Thymus (tissue), 2 donors: ENCODE data around the gene ZNF100. TPM values are rescaled to one million over a fixed set of nuclear protein-coding genes. Genes with fewer than 3 reads are reported as not detected.

Experiments
- polyA plus RNA-seq: library from polyadenylated mRNA; stranded (reverse); fragments of 200-250 nt; gene quantifications from one replicate; pipeline ENCODE4 v1.2.3, GENCODE V29; 2013
- total RNA-seq: library from RNA; stranded (reverse); fragments of 120-200 nt; gene quantifications from one replicate; pipeline ENCODE4 v1.2.4, GENCODE V29; 2013
- donor health status: healthy.

Gene ZNF100
- total and polyA plus RNA-seq, 2 donors: 5.3 to 14.7 TPM

Other genes starting within 250 kb of the ZNF100 start
- 21.0 TPM for gene ZNF43, start 68.6 kb upstream of the ZNF100 start, total RNA-seq
- gene ZNF43, start 68.6 kb upstream of the ZNF100 start, polyA plus RNA-seq: 14.1 TPM
- 0.14 TPM for gene ZNF208, start 243.4 kb upstream of the ZNF100 start, total RNA-seq
- 0.23 TPM for gene ZNF208, start 243.4 kb upstream of the ZNF100 start, polyA plus RNA-seq